Activated gamma-delta T cell (primary cell): ENCODE results near the gene UGT1A10.
"Not testable (repeated sequence)": the region's sequence is repeated elsewhere in the genome, so short reads cannot be mapped to it uniquely, and the experiment has no call there.

Experiments
- DNase-seq: peaks from one replicate; lab custom pipeline; 2025; lab: John Stamatoyannopoulos, UW

The UGT1A10 gene

DNA sequence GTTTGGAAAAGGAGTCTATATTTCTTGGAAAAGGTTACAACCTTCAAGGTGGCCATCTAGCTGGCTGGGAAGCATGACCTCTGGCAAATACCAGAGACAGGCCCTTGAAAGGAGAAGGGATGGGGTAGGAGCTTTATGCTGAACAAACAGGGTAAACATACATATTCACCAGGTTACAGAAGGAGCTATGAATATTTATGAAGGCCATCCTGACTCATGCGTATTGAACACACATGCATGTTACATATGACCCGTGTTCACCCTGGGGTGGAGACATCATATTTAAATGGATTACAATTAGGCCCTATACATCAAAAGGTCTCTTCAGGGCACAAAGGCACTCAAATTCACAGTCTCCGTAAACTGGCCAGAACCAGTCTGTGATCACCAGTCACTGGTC is 19.7 kb downstream of the UGT1A10 start:
- DNase-seq, result not testable (repeated sequence)

DNA sequence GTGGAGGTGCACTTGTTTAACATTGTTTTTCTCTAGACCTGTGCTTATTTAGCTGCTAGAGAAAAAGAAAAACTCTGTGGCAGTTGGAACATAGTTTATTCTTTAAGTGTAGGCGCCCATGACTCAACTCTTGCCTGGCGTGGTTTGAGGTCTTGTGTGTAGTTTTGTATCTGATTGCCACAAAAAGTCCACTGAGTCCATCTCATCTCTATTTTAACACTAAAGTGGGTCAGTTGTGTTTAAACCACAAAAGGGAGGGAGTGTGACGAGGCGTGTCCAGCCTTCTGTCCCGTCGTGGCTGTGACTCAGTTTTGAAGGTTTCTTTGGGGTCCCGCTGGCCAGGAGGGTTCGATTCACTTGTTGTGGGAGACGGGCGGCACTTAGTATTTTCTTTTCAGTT is 20.2 kb downstream of the UGT1A10 start:
- DNase-seq, result no peak

DNA sequence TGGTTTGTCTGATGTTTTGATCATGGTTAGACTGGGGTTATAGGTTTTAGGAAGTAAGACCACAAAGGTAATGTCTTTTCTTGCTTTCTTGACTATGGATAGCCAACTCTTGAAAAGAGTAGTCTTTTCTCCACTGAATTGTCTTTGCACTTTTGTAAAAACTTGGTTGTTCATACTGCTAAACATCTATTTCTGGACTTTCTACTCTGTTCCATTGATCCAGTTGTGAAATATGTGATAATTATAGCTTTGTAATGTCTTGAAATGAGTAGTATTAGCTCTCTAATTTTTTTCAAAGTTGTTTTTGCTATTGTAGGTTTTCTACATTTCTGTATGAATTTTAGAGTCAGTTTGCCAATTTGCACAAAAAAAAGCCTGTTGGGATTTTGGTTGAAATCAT is 22.4 kb downstream of the UGT1A10 start:
- no peak for DNase-seq

DNA sequence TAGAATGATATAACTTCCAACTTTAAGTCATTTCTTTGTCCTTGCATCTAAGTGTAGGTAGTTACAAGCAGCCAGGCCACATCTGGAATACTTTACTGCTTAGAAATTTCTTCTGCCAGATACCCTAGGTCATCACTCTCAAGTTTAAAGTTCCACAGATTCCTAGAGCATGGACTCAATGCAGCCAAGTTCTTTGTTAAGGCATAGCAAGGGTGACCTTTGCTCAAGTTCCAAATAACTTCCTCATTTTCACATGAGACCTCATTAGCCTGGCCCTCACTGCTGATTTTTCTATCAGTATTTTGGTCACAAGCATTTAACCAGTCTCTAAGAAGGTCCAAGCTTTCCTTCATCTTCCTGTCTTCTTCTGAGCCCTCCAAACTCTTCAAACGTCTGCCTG is 27.7 kb downstream of the UGT1A10 start:
- no peak for DNase-seq

DNA sequence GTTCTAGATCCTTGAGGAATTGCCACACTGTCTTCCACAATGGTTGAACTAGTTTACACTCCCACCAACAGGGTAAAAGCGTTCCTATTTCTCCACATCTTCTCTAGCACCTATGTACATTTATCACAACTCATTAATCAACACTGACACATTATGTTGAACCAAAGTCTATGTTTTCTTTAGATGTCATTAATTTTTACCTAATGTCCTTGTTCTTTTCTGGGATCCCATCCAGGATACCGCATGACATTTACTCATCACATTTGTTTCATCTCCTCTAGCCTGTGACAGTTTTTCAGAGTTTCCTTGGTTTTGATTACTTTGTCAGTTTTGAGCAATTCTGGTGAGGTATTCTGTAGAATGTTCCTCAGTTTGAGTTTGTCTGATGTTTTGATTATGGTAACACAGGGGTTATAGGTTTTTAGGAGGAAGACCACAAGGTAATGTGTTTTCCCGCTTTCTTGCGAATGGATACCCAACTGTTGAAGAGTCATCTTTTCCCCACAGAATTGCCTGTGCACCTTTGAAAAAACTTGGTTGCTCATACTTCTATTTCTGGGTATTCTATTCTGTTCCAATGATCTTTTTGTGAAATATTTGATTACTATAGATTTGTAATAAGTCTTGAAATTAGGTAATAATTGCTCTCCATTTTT is 32.5 kb downstream of the UGT1A10 start:
- DNase-seq, result no peak

DNA sequence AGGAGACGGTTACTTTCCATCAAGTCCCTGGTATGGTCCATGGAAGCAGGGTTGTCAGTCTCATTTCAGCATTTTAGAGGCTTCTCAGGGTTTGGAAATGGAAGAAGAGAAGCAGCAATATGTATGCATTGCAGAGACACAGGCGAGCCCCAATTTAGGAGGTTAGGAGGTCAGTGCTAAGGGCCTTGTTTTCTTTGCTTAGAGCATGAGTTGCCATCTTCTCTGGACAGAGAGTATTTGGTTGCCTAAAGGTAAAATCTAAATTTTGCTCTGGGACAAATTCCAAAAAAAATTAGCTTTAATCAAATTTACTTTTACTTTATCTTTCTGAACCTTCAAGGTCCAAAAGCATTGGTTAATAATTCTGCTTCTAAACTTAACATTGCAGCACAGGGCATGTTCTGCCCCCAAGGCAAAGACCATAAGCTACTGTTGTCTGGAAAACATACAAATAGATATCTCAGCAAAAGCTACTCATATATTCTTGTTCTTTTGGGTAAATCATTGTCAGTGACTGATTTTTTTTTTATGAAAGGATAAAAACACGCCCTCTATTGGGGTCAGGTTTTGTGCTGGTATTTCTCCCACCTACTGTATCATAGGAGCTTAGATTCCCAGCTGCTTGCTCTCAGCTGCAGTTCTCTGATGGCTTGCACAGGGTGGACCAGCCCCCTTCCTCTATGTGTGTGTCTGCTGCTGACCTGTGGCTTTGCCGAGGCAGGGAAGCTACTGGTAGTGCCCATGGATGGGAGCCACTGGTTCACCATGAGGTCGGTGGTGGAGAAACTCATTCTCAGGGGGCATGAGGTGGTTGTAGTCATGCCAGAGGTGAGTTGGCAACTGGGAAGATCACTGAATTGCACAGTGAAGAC is 35.3 kb downstream of the UGT1A10 start, which contains the start of gene UGT1A9:
Gene UGT1A9, plus strand, starts transcription at position 609 of the 872 bp plus-strand sequence. Its CDS starts 37 bp downstream, at position 646.
- DNase-seq, result no peak

DNA sequence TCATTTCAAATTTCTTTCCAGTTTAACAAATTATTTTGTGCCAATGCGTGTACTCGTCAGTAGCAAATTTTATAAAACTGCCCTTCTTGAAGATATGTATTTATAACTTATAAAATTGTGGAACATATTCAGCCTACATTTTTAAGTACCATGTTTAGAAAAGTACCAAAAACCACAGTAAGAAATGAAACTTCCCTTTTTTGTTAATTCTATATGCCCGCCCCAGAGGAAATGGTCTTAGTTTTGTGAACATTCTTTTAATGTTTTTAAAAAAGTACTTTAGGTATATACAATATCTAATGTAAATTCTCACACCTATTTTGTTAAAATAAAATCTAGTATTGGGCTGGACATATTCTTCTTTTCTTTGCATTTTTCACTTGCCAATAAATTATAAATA is 36.6 kb downstream of the UGT1A10 start:
- DNase-seq, result no peak

DNA sequence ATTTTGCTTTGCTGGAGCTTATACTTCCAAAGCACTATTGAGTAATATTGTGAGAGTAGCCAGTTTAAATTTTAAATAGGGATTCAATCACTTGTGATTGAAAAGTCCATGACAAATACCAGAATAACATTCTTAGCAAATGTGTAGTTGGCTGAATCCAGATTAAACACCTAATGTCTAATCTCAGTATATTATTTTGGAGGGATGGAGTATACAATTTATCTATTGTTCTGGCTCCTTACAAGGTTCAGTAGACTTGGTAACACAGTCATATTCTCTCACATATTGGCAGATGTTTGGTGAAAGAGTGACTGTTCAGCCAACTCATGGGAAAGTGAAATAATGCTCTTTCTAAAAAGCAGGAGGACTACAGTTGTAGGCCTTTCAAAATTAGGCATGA is 37.6 kb downstream of the UGT1A10 start:
- DNase-seq, result no peak

DNA sequence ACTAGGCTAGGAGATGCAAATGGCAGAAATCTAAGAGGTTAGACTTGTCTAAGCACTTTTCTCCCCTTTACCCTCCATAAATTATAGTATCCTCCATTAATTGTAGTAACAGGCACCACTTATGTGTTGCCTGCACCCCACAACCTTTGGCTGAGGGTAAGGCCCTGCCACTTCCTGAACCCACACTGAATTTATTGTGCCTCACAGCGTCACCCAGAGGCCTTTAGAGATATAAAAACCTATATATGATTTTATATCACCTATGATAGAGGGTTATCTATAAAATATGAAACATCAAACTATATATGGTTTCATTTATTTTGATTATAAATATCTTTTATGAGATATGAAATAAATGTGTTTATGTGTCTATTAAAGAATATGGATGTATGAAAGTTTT is 38.1 kb downstream of the UGT1A10 start:
- no peak for DNase-seq

DNA sequence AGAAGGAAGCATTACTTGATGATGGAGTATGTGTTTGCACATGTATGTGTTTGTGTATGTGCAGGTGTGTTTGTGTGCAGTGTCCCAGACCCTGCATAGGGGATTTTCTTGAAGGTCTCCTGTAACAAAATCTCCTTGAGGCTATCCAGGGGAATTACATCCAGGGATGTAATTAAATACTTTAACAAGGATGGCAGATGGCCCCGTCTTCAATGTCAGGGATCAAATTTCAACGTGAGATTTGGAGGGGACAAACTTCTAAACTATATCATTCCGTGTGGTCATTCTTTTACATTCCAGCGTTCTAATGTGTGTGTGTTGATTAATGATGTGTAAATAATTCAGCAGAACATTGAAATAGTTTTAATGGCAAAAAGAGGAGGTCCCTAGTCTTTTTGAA is 38.7 kb downstream of the UGT1A10 start:
- no peak for DNase-seq

DNA sequence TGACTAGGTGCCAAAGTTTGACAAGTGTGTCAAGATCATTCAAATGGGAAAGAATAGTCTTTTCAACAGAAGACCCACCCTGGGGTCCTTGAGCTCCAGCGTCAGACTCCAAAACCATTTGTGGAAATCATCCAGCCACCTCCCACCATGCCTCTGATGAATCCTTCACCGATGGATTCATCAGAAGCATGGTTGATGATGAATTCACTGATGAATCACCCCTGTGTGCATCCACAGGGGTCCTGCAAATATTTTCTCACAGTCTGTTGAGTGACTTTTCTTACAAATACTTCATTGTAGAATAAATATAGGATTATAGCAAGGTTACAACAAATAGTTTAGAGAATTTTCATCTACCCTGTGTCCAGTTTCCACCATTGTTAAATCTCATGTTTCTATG is 39.8 kb downstream of the UGT1A10 start:
- no peak for DNase-seq

DNA sequence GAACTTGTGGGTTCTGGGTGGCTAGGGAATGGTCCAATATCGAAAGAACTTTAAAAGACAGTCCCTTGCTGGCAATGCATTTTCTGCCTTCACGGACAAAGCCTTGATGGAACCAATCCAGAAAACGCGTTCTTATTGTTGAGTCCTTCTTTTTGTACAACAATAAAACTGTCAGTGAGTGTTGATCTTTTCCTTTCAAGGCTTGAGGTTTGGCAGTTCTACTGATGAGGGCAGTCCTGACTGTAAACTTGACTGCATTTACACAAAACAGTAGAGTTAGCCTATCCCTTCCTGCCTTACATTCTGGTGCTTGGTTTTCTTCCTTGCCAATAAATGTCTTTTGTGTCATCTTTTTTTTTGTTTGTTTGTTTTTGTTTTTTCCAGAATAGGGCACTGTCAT is 42.9 kb downstream of the UGT1A10 start:
- DNase-seq, result no peak

DNA sequence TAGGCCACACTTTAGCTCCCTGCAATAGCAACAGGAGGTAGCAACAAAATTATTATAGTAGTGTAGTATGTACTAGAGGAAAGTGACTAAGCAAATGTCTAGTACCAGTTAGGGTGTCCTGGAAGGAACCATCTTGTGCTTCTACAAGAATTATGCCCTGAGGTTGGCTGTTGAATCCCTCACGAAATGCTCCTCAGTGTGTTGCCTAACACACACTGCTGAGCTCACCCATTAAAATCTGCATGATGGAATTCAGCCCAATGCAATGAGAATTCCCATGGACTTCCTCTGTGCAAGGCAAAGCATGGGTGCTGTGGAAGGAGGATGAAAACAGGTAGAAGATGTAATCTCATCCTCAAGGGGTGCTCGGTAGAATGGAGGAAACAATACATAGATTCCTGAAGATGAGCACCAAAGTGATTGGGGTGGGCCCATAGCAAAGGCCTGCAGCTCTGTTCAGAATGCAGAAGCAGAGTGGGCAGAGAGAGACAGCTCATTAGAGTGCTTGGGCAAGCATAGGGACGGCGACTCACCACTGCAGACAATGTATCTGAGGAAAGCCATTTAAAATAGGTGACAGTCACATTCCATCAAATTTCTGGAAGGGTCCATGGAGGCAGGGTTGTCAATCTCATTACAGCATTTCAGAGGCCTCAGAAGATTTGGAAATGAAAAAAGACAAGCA is 44.3 kb downstream of the UGT1A10 start:
- no peak for DNase-seq

DNA sequence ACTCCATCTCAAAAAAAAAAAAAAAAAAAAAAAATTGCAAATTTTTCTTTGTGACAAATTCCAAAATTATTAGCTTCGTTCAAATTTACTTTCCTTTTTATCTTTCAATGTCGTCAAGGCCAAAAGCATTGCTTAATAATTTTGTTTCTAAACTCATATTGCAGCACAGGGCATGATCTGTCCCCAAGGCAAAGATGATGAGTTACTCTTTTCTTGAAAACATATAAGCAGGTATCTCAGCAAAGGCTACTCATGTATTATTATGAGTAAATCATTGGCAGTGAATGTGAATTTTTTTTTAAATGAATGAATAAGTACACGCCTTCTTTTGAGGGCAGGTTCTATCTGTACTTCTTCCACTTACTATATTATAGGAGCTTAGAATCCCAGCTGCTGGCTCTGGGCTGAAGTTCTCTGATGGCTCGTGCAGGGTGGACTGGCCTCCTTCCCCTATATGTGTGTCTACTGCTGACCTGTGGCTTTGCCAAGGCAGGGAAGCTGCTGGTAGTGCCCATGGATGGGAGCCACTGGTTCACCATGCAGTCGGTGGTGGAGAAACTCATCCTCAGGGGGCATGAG is 45.4 kb downstream of the UGT1A10 start, which contains the start of gene UGT1A7:
Gene UGT1A7, plus strand, starts transcription at position 381 of the 579 bp plus-strand sequence. Its CDS starts 37 bp downstream, at position 418.
- DNase-seq, result no peak

DNA sequence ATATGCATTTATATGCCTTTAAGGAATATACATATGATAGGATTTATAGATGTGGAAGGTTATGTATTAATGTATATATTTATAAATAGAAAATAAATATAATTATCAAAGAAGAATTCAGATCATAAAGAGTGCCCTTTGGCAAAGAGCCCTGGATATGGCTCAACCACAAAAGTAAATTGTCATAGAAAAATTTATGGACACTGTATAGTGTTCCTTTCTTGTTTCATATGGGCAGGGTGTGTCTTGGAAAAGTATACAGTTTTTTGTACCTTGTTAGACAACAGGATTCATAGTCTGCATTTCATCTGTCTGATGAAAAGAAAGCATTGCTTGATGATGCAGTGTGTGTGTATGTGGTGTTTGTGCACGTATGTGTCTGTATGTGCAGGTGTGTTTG is 48.4 kb downstream of the UGT1A10 start:
- no peak for DNase-seq

DNA sequence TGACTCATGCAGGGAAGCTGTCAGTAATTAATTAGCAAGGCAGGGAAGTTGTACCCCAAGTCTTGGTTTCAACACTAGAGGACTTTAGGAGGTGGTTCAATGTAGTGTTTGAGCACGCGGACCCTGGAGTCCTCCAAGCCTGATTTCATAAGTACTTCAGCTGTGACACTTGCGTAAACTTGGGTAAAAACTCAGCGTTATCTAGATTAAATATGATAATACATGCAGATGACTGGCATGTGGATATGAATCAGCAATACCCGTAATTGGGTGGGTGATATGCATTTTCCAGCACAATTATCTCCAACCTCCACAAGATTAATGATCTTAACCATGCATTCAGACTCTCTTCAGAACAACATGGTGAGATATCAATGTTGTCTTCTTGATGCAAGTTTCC is 50.7 kb downstream of the UGT1A10 start:
- no peak for DNase-seq

DNA sequence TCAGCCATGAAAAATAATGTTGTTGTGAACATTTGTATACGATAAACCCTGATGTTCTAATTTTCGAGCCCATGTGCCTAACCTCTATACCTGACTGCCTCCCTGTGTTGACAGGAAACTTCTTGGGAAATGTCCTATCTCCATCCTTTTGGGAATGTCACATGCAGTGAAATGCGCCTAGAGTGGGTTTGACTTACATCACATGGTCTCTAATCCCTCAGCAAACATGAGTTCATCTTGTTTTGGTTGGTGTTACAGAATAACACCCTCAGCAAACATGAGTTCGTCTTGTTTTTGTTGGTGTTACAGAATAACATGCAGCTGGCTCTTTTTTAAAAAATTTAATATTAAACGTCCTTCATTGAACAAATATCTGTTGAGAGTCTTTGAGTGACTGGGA is 52.1 kb downstream of the UGT1A10 start:
- DNase-seq, result no peak

DNA sequence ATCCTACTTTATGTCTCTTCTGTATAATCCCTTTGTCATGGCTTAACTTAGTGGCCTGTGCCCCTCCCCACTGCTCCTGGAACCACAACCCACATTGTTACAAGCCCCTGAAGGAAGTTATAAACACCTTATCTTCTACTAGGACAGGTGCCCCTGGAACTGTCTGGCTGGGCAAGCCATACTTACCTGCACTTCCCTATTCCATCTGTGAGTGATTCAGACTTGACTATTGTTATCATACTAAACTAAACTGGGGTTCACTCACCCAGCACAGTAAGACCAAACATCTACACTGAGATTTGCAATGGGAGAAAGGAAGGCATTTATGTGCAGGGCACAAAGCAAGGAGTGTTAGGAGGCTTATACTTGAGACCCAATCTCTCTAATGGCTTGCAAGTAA is 52.8 kb downstream of the UGT1A10 start:
- DNase-seq, result no peak

DNA sequence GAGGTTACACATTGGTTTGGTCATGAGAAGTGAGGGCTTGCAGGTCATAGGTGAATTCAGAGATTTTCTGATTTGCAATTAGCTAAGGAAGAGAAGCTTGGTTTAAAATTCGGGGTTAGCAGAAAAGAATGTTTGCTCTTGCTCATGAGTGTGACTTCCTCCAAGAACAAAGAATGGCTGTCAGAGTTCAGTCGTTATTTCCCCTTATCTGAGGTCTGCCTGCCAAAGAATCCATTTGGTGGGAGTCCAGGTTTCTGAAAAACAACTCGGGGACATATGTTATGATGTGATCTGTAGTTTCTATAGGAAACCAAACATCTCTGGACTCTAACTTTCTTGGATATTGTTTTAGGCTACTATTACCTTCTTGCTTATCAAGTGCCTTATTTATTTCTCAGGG is 53.3 kb downstream of the UGT1A10 start:
- no peak for DNase-seq

DNA sequence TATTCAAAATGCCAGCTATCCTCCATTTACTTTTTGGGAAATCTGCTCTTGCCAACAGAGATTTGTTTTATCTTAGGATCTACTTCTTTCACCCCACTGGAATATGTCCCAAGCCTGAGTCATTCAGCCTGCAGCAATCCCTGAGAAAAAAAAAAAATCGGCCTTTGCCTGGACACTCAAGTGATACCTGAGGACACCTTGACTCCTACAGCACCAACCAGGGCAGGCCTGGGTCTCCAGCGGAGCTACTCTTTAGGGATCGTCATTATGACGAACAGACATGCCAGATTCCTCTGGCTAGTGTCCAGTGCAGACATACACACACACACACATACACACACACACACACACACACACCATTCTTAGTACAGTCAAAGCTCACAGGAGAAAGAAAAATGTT is 54.2 kb downstream of the UGT1A10 start:
- no peak for DNase-seq

DNA sequence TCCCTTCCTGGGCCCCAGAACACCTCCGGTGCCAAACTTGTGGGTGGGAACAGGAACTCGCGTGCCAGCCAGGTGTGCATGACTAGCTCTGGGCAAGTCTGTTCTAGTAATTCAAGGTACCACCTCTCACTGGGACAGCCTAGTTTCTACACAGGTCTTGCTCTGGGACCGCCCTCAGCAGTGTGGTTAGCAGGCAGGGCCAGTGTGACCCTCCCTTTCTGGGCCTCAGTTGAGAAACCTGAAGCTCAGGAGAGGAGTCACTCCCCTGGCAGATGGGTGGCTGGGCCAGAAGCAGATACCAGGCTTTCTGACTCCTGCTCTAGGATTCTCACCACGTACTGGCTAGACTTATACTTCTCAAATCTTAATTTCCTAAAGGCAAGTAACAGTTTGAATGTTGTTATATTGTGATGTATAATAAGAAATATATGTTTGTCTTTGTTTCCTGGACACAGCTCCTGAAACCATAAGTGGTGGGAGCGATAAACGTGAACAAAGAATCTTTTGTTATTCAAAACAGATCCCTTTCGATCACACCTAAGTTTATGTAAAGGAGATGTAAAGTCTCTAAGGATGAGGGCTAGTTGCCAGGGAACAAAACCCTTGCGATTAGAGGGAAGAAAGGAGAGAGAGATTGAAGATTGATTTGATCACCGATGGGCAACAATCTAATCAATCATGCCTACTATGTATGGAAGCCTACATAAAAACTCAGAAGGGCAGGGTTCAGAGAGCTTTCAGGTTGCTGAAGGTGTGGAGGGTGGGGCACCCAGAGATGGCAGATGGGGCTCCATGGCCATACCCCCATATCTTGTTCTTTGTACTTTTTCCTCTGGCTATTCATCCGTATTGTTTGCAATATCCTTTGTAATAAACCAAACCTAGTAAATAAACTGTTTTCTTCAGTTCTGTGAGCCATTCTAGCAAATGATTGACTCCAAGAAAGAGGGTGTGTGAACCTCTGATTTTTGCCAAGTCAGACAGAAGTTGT is 55.5 kb downstream of the UGT1A10 start:
- DNase-seq, result no peak
